ENCODE measurements around the gene MMP3. TPM values are rescaled to one million over a fixed set of nuclear protein-coding genes. Genes with fewer than 3 reads are reported as not detected.

Gene MMP3
- total RNA-seq, 1 experiment from 2014 or later, result not detected

GRCh38 chr11:102868339-102868738 is 24.9 kb upstream of the MMP3 start:
- no peak overlapping the region for H3K4me2 ChIP-seq (ENCODE audit: insufficient read depth, insufficient read length, low read length)
- no peaks in the 10 kb centered on the region for H3K4me1 Mint-ChIP-seq
- no peak overlapping the region for H3K27ac Mint-ChIP-seq
- no peaks in the 10 kb centered on the region for H3K9me3 ChIP-seq (ENCODE audit: control insufficient read depth, low read depth, low read length)
- H3T11ph ChIP-seq (ENCODE audit: low read length), result no peak overlapping the region
- no peak overlapping the region for H2BK20ac ChIP-seq (ENCODE audit: low read depth, low read length, poor library complexity, severe bottlenecking)
- no peak overlapping the region for H3K9ac ChIP-seq (ENCODE audit: extremely low read depth, insufficient read length, low read length)
- no peak overlapping the region for H3K4ac ChIP-seq (ENCODE audit: low read depth, low read length)
- no CpG with 5 or more reads among the region's 3 CpGs for WGBS (ENCODE audit: extremely low coverage, insufficient read length, low lambda C conversion rate)
- H3K23ac ChIP-seq (ENCODE audit: insufficient read length, low read depth, low read length), result no peak overlapping the region
- H4K5ac ChIP-seq (ENCODE audit: insufficient read length, low read depth, low read length), result no peak overlapping the region
- H4K8ac ChIP-seq (replicated peaks; ENCODE audit: insufficient read length, low read depth, low read length), result no peak overlapping the region
- no peak overlapping the region for H3K56ac ChIP-seq (ENCODE audit: insufficient read length, low read depth, low read length)
- no peak overlapping the region for H2BK120ac ChIP-seq (ENCODE audit: low read depth, low read length, poor library complexity, severe bottlenecking)
- H2BK5ac ChIP-seq (ENCODE audit: insufficient read length, low read length), result no peak overlapping the region
- H3K79me1 ChIP-seq (ENCODE audit: insufficient read depth, low read depth, low read length, poor library complexity, severe bottlenecking), result no peaks in the 10 kb centered on the region
- H3K4me1 ChIP-seq (ENCODE audit: insufficient read depth, low read length), result no peaks in the 10 kb centered on the region
- no peak for TF ChIP-seq CTCF (conservative IDR thresholded peaks at IDR 0.05)
- no peak overlapping the region for H2AFZ ChIP-seq (ENCODE audit: low read length)
- no peak overlapping the region for H3K14ac ChIP-seq (ENCODE audit: insufficient read depth, low read length)
- no peak overlapping the region for H4K91ac ChIP-seq (ENCODE audit: insufficient read length, low read depth, low read length)
- no peaks in the 10 kb centered on the region for H4K20me1 ChIP-seq (ENCODE audit: control insufficient read depth, insufficient read depth, insufficient read length)
- H2BK15ac ChIP-seq (ENCODE audit: low read depth, low read length), result no peak overlapping the region
- no peak overlapping the region for H2BK12ac ChIP-seq (ENCODE audit: insufficient read length, low read depth, low read length)
- no peak overlapping the region for H3K27ac ChIP-seq (ENCODE audit: insufficient read length, low read depth, low read length)
- H3K36me3 Mint-ChIP-seq (ENCODE audit: insufficient read depth in 1 of 3, low read depth in 3 of 3), result no peaks in the 10 kb centered on the region
- no peak for DNase-seq
- no peaks in the 10 kb centered on the region for H3K79me2 ChIP-seq (ENCODE audit: insufficient read depth, low read length)
- no peaks in the 10 kb centered on the region for H3K23me2 ChIP-seq (ENCODE audit: insufficient read length, low read depth, low read length, poor library complexity, severe bottlenecking)
- no peak overlapping the region for H3K4me3 Mint-ChIP-seq
- H3K18ac ChIP-seq (ENCODE audit: insufficient read length, low read depth, low read length), result no peak overlapping the region
- H3K27me3 ChIP-seq (ENCODE audit: insufficient read depth, low read length), result no peaks in the 10 kb centered on the region
- H2AK5ac ChIP-seq (ENCODE audit: insufficient read length, low read length), result no peak overlapping the region
- H3K9me3 Mint-ChIP-seq, result no peaks in the 10 kb centered on the region; a peak in 1 of 5 replicates
- H3K27me3 Mint-ChIP-seq (ENCODE audit: low read depth), result no peaks in the 10 kb centered on the region
